NCI-H345 treated with DMSO at 0.1 percent for 48 hours (cell line): ENCODE measurements around the gene WDR70.
"Not testable (repeated sequence)": the region's sequence is repeated elsewhere in the genome, so short reads cannot be mapped to it uniquely, and the experiment has no call there.

Source experiments
- DNase-seq: peaks from one replicate; lab custom pipeline; 2025; ENCODE audit not compliant: unreplicated experiment; lab: John Stamatoyannopoulos, UW

WDR70 gene

GRCh38 chr5:37672118-37672588, 293.0 kb downstream of the WDR70 start:
- DNase-seq: not testable (repeated sequence)

GRCh38 chr5:37674361-37674760, 295.2 kb downstream of the WDR70 start:
- not testable (repeated sequence) for DNase-seq

GRCh38 chr5:37679326-37679725, 300.2 kb downstream of the WDR70 start:
- DNase-seq: not testable (repeated sequence)

GRCh38 chr5:37679903-37680302, 300.8 kb downstream of the WDR70 start:
- not testable (repeated sequence) for DNase-seq

GRCh38 chr5:37683072-37683471, 304.0 kb downstream of the WDR70 start:
- no peak for DNase-seq

- no peak for DNase-seq
Observed at GRCh38 chr5:37685211-37685610, 306.1 kb downstream of the WDR70 start.

- no peak for DNase-seq
Observed at GRCh38 chr5:37685816-37686215, 306.7 kb downstream of the WDR70 start.

GRCh38 chr5:37688925-37689324, 309.8 kb downstream of the WDR70 start:
- not testable (repeated sequence) for DNase-seq

GRCh38 chr5:37694333-37694732, 315.2 kb downstream of the WDR70 start:
- not testable (repeated sequence) for DNase-seq

GRCh38 chr5:37694867-37695266, 315.7 kb downstream of the WDR70 start:
- no peak for DNase-seq

GRCh38 chr5:37695647-37696046, 316.5 kb downstream of the WDR70 start:
- no peak for DNase-seq

GRCh38 chr5:37696190-37697021, 317.3 kb downstream of the WDR70 start:
- DNase-seq: no peak

GRCh38 chr5:37701868-37702267, 322.8 kb downstream of the WDR70 start:
- DNase-seq: no peak

GRCh38 chr5:37703841-37704241, 324.7 kb downstream of the WDR70 start:
- DNase-seq: no peak

- DNase-seq: no peak
Observed at GRCh38 chr5:37704406-37704805, 325.3 kb downstream of the WDR70 start.

- no peak for DNase-seq
Observed at GRCh38 chr5:37709020-37709419, 329.9 kb downstream of the WDR70 start.

- DNase-seq: no peak
Observed at GRCh38 chr5:37710965-37711364, 331.8 kb downstream of the WDR70 start.

- no peak for DNase-seq
Observed at GRCh38 chr5:37712750-37713149, 333.6 kb downstream of the WDR70 start.

GRCh38 chr5:37714756-37715155, 335.6 kb downstream of the WDR70 start:
- DNase-seq: no peak

GRCh38 chr5:37715361-37715760, 336.2 kb downstream of the WDR70 start:
- DNase-seq: no peak

GRCh38 chr5:37715992-37716391, 336.9 kb downstream of the WDR70 start:
- DNase-seq: no peak

GRCh38 chr5:37716405-37716804, 337.3 kb downstream of the WDR70 start:
- DNase-seq: no peak

- DNase-seq: no peak
Observed at GRCh38 chr5:37717276-37717612, 338.1 kb downstream of the WDR70 start.
